NCI-H1930 (cell line): ENCODE data around the gene ALDH4A1.

Experiments
- DNase-seq, 2 experiments: peaks; one replicate each; lab custom pipeline; 2025; lab: John Stamatoyannopoulos, UW

The ALDH4A1 gene

DNA sequence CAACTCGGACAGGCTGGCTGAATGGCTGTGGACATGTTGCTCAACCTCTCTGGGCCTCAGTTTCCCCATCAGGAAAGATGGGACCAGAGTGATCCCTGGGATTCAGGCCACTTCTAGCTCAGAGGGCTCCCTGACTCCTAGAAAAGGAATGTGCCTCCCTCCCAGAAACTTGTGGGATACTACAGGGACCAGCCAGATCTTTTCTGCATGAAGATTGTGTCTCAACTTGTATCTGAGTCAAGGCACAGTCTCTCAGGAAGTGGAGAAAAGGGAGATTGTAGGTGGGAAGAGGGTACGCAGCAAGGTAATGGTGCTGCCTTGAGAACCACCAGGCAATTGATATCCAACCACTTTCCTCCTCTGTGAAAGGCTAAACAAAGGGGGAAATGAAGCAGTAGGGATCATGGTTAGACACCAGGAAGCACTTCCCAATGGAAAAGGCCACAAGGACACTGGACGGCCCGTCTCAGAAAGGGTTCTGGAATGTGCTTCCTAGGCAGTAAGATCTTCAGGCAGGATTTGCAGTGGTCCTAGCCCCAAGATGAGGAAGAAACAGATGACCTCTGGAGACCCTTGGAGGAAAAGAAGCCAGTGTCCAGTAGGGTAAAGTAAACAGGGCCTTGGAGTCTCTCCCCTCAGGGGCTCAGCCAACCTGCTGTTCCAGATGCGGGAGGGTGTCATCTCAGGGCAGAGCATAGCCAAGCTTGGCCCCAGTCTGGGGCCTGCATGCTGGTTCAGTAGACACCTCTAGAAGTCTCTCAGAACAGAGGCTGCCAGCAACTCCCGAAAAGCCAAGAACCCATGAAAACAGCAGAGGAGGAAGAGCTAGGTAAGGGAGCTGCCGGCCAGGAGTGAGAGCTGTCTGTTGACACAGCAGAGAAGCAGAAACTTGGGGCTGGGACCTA lies 37.3 kb upstream of the ALDH4A1 start:
- DNase-seq: no peak

DNA sequence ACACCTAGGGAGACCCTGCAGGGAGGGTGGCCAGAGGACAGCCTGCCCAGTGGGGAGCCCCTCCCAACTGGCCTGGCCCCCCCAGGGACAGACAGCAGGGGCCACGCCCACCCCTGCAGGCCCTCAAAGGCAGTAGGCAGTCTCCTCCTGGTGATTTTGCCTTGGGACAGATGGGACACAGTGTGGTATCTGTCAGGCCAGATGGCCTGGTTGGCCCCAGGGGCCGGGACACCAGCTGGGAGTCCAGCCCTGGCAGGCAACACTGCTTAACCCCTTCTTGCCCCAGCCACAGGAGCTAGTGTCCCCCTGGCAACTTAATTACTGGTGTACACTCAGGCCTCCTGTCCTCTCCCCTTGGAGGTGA lies 36.3 kb upstream of the ALDH4A1 start:
- no peak for DNase-seq

DNA sequence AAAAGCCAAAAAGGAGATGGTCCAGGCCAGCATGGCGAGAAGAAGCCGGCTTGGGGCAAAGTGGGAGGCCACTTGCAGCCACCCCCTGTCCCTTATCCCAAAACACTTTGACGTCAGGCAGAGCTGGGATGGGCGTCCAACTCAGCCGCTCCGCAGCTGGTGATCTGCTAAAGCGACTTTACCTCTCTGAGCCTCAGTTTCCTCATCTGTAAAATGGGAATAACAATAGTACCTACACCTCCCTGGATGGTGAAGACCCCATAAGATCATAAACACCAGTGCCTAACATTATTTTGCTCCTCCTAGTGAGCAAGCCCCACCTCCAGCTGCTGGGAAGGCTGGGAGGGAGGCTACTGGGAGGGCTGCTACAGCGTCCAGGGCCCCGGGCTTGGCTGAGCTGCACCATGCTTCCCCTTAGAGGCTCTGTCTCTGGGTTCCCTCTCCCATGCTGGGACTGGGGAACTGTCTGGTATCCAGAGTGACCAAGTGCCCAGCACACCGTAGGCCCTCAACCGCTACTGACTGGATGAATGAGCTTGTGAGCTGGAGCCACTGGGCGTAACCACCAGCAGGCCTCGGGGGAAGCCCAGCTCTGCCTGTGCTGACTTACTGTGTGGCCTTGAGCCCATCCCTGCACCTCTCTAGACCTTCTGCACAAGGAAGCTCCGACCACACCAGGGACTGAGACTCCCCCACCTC lies 35.8 kb upstream of the ALDH4A1 start:
- DNase-seq: no peak

DNA sequence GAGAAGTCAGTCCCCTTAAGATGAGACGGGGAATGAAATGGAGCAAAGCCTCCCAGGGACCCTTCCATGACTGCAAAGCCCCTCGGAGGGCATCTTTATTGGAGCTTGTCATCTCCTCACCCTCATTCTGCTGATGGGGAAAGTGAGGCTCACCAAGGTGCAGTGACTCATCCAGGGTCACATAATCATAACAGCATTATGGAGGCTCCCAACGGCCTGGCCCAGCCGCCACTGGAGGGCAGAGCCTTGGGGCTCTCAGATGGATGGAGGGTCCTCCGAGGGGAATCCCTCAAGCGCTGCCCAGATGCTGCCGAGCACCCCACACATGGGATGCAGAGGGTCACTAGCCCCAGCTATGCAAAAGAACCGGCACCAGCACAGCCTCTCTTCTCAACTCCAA lies 35.2 kb upstream of the ALDH4A1 start:
- DNase-seq: no peak

DNA sequence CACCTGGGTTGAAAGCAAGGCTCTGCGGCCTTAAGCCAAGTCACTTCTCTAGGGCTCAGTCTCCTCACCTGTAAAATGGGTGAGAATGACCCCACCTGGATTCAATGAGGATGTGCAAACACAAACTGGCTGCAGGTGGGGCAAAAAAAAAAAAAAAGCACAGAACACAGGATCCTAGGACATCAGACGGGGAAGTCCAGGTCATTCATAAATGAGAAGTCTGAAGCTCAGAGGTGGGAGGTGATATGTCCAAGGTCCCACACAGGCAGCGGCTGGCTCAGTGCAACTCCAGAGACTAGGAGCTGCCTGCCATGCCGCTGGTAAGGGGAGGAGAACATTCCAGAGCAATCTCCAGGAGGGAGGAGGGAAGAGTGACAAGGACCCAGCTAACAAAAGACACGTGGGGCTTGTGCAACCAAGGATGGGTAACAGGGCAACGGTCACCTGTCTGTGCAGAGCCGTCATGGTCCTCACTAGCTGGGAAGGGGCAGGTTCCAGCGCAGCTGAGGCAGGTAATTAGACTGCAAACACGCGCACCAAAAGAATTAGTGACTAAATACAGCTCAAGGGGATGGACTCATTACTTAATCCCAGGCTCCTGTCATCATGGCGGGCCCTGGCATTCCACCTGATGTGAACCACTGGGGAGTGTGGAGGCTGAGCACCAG lies 34.6 kb upstream of the ALDH4A1 start:
- DNase-seq: no peak

DNA sequence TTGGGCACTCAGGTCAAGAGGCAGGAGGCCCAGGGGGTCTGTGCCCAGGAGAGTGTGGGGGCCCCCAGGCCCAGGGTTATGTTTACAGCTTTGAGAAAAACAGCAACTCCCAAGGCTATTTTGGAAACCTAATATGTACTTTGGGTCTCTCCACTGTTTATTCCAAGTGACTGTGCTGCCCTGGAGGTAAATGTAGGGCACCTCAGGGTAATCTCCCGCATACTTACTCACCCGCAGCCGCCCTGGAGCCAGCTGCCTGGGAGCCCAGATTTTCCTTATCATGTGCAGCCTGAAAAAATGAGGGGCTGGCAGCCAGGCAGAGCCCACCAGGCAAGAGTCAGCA lies 34.1 kb upstream of the ALDH4A1 start:
- DNase-seq: no peak

DNA sequence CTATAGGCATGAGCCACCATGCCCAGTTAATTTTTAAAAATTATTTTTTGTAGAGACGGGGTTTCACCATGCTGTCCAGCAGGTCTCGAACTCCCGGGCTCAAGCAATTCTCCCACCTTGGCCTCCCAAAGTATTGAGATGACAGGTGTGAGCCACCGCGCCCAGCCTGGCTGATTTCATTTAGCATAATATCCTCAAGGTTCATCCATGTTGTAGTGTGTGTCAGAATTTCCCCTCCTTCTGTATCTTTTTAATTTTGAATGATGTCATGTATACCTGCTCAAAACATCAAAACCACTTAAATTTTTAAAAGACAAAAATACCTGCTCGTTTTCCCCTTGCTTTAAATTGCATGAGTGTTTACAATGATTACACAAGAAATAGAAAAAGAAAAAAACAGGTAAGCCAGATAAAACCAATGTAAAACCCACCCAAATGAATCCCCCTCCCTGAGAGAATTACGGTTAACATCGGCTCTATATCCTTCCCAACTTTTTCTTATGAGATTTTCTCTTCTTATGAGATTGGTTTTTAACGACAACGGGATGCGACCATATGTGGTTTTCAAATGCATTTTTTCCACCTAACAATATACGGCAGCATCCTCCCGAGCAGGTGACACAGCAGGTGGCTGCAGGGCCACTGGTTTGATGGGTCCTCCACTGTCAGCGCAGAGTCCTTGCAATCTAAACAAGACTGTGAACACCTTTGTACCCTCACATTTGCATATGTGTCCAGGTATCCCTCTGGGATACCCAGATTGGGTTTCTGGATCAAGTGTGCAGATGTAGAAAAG lies 32.0 kb upstream of the ALDH4A1 start:
- DNase-seq: no peak

DNA sequence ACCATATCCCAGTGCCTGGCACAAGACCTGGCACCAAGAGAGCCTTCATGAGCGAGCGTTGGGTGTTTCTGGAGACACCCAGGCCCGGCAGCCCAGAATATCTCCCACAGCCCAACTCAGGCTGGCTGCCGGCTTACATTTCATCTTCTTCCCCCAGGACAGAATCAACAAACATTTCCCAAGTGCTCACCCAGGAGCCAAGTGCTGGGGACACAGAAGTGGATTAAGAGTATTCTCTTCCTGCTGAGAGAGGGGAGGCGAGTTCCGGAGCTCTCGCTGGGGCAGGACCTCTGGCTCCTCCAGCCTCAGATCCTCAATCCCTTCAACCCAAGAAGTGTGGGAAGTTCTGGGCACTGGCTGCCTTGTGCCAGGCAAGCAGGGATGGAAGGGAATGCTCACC lies 30.5 kb upstream of the ALDH4A1 start:
- no peak for DNase-seq

DNA sequence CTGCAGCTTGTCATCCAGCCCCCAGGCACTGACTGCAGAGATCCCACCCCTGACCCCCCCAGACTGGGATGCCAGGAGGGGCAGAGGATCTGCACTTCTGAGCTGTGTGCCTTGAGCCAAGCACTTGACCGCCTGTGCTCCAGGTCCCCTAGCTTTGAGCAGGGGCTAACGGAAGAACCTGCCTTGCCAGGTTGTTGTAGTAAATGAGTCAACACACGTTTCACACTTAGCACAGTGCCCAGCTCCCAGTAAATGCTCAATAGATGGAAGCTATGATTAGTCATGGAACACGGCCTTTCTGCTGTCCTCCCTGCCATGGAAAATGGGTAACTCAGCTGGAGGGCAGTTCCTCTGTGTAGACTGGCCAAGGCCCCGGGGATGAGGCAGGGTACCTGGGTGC lies 30.0 kb upstream of the ALDH4A1 start:
- DNase-seq: no peak

DNA sequence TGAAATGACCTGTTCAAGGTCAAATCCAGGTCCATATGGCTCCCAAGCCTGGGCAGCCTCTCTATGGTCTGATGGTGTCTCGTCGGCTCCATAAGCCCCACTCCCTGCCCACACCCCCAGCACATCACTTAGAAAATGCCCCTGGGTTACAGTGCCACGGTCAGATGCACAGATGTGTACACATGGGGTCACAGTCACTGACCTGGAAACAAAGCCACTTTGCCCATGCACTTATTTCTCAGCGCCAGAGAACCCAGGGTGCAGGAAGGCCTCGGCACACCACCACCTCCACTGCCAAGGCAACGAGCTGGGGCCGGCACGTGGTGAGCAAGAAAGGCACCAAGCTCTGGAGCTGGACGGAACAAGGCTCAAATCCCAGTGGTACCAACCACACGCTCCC lies 29.4 kb upstream of the ALDH4A1 start:
- no peak for DNase-seq

DNA sequence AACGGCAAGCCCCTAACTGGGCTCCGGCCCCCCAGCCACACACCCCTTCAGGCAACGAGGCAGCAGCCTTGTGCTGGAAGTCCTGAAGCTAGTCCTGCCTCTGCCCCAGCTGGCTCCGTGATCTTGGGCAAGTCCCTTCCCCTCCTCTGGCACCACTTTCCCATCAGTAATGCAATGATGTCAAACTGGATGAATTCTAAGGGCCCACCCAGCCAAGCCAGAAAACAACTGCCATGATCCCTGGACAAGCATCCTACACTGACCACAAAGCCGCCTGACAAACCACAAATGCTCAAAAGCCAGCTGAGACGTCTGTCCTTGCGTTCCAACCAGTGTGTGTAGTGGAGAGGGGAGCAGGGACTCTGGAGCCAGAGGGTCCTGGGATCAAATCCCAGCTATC lies 27.3 kb upstream of the ALDH4A1 start:
- no peak for DNase-seq

DNA sequence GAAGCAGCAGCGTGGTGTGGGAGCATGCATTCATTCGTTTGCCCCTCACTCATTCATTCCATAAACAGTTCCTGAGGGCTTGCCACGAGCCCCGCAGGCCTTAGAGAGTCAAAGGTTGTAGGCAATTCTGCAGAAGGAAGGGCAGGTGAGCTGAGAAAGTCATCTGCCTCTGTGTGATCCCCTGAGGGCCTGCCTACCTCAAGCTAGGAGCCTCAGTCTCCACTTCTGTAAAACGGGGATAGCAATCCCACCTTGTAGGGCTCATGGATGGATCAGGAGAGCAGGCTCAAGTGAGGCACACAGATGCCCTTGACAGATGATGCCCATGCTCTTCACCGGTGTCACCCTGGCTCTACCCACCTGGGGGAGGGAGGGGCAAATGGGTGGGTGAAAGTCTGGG lies 26.6 kb upstream of the ALDH4A1 start:
- DNase-seq: no peak

DNA sequence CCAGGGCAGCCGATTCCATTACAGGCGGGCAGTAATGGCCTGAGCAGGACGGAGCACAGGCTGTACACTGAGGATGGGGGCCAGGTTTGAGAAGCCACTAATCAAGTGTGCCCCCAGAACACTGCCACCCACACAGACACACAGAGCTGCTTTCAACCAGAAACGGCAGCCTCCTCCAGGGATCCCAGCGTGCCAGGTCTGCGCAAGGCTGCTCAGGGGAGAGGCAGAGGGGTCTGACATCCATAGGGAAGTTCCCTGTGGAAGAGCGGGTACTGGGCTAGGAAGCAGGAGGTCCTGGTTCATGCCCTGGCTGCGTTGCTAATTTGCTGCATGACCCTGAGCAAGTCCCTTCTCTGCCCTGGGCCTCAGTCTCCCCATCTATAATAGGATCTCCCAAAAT lies 26.1 kb upstream of the ALDH4A1 start:
- DNase-seq: no peak

DNA sequence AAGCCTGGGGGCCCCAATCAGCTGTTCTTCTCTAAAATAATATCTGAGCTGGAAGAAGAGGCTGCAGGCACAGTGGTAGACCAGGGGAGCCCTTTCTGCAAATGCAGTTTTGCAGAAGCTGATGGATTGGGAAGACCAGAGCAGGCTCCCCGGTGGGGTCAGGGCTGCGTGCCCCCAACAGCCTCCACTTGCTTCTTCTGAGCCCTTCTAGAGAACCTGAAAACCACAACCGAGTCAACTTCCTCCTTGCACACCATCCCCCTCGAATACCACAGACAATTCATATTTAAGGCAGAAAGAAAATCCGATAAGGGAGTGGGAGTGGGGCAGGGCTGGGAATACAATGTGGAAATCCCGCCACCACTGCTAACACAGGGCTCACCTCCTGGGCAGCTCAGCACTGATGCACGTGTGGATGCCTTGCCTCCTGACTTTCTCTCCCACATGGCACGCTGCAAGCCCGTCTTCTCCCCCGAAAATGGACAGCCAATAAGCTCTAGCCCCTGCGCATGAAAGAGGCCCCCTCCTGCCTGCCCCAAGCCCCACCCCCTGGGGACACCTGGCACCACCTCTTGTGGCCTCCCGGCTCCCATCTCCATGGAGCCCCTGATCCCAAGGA lies 25.4 kb upstream of the ALDH4A1 start:
- DNase-seq: no peak

DNA sequence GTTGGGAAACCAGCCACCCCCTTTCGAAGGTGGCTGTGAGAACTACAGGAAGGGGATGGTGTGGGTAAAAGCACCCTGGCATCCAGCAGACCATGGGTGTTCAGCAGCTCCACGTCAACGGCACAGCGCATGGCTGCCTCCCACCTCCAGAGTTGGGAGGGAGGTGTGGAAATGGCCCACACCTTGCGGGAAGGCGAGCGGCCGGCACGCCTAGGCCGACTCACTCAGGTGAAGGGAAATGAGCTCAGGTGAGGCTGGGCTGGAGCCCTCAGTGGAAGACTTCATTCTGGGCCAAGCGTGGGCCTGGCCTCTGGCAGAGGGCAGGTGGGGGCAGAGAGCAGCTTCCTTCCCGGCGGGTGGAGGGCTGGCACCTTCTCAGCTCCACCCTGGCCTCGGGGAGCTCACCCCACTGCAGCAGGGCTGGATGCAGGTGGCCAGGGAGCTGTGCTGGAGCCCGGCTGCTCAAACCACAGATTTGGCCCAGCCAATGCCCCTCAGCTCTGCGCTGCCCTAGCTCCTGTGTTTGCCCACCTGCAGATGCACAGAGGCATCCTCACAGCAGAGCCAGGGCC lies 24.8 kb upstream of the ALDH4A1 start:
- no peak for DNase-seq

DNA sequence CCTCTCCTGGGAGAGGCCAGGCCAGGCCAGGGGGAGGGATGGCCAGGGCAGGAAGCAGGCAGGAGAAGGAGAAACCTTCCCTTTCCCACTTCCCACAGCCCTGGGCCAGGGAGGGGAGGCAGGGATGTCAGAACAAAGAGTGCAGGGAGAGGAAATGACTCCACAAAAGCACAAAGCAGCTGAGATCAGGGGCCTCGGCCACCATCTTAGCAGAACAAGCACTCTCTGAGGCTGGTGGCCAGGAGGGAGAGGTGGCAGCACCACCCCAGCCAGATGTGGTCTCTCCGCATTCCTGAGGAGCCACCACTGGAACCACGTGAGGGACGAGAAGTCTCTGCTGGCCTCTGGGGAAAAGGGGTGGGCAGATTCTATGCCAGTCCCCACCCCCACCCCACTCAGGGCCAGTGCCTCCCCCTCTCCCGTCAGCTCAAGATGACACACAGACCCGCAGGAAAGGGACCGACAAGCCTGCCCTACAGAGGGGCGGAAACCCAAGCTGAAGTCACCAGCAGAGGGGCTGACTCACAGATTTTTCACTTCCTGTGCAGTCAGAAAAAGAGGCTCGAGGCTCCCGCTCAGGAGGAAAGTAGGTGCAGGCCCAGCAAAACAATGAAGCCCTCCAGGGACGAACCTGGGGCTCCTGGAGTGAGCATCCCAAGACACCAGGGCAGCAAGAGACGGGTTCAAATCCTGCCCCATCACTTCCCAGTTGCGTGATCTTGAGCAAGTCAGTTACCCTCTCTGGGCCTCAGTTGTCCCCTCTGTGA lies 24.1 kb upstream of the ALDH4A1 start:
- DNase-seq: no peak

DNA sequence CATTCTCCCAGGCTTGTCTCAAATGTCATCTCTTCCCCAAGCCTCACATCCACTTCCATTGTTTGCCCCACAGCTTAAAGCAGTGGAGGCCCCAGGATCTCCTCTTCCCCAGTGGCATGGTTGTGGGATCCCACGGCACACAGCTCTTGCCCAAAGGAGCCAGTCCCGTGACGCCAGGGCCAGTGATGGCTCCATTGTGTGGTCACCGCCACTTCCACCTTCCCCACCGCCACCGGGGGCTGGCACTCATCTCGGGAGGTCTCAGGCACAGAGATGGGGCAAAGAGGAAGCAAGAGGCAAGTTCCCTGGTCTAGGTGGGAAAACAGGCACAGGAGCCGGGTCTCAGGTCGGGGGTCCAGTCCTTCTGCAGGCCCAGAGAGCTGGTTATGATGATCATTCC lies 22.9 kb upstream of the ALDH4A1 start:
- DNase-seq: no peak

DNA sequence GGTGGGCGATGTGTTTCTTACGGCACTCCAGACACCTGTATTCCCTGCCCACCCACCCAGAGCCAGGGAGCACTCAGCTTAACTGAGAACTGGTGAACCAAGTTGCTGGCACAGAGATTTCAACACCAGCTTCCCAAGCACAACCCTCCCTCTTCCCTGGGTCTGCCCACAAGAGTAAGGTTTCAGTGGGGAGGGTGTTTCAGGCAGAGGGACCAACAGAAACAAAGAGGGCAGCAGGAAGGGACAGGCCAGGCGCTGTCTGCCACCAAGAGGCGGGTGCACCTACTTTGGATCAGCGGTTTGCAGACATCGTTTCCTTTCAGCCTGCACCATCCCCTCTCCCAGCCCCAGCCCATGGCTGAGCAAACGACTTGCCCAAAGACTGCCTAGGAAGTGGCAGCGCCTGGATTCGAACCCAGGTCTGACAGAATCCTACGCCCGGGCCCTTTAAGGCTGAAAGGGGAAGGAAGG lies 21.9 kb upstream of the ALDH4A1 start:
- no peak for DNase-seq

DNA sequence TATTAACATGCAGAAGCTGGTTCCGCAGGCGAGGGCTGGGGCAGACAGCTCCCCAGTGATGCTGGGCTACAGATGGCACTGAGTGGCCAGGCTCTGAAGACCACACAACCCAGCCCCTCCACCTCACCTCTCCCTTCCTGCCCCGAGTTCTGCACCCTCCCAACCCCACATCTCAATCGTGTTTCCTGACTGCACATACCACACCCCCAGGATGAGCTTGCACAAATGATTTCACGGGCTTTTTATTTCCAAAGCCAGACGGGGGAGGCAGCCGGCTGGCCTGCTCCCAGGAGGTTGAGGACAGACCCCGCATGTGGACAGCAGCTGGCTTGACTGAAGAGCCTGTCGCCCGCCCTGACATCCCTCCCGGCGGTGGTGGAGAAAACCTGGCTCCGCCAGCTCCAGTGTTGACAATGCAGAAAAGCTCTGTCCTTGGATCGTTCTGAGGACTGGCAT lies 21.4 kb upstream of the ALDH4A1 start:
- DNase-seq: no peak
